ENCODE results near the gene EIPR1.
"Not testable (repeated sequence)": the region's sequence is repeated elsewhere in the genome, so short reads cannot be mapped to it uniquely, and the experiment has no call there.

EIPR1 gene

GRCh38 chr2:3185256-3185655 lies 192.4 kb downstream of the EIPR1 start:
- DNase-seq, result no peak

- no peak for DNase-seq
Measured at GRCh38 chr2:3184167-3184566, 193.5 kb downstream of the EIPR1 start.

GRCh38 chr2:3183766-3184165 lies 193.9 kb downstream of the EIPR1 start:
- no peak for DNase-seq

DNA sequence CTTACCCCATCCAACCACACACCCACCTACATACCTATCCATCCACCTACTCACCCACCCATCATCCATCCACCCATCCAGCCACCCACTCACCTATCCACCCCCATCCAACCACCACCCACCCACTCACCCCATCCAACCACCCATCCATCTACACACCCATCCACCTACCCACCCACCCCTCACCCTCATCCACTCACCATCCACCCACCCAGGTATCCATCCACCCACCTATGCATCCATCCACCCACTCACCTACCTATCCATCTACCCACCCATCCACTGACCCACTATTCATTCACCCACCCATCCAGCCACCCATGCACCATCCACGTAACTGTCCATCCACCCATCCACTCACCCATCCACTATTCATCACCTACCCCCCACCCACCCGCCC lies 194.8 kb downstream of the EIPR1 start:
- no peak for DNase-seq

DNA sequence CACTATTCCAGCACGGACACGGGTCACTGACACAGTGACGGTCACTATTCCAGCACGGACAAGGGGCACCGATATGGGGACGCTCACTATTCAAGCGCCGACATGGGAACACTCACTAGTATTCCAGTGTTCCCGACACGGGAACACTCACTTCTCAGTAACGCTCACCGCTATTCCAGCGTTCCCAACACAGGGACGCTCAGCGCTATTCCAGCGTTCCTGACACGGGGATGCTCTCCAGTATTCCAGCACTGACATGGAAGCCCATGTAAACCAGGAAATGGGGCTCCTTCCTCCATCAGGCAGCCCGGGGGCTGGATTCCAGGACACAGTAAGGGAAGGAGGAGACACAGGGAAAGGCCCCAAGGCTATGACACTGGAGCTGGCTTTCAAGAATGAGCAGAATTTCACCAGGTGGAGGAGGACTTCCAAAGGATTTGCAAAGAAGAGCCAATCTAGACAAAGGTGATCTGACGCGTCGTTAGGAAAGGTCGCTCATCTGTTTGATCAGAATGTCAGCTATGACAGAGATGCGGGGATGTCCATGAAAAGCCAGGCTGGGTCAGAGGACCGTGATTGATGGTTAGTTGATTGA lies 196.1 kb downstream of the EIPR1 start:
- DNase-seq, result no peak

DNA sequence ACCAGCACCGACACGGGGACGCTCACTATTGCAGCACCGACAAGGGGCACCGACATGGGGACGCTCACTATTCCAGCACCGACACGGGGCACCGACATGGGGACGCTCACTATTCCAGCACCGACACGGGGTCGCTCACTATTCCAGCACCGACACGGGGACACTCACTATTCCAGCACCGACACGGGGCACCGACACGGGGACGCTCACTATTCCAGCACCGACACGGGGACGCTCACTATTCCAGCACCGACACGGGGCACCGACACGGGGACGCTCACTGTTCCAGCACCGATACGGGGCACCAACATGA lies 196.8 kb downstream of the EIPR1 start:
- not testable (repeated sequence) for DNase-seq

- no peak for DNase-seq
Measured at GRCh38 chr2:3180082-3180908, 197.3 kb downstream of the EIPR1 start.

DNA sequence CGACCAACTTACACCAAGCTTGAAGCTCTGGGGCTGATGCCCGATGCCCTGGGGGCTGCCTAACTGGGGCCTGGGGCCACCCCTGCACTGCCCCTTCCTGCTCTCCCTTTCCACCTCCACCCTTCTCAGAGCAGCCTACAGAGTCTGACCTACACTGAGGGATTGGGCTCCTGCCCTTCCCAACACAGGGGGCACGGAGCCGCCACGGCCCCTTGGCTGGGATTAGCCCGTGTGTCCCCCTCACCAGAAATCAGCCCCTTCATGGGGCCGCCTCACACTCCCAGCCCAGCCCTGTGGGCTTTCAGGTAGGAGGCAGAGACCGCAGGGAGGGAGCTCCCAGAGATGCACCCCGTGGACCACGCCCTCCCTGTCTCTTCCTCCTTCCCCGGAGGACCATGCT lies 198.0 kb downstream of the EIPR1 start:
- DNase-seq, result no peak

- DNase-seq, result peak; percentile 16
Measured at GRCh38 chr2:3179208-3179607, 198.4 kb downstream of the EIPR1 start.

DNA sequence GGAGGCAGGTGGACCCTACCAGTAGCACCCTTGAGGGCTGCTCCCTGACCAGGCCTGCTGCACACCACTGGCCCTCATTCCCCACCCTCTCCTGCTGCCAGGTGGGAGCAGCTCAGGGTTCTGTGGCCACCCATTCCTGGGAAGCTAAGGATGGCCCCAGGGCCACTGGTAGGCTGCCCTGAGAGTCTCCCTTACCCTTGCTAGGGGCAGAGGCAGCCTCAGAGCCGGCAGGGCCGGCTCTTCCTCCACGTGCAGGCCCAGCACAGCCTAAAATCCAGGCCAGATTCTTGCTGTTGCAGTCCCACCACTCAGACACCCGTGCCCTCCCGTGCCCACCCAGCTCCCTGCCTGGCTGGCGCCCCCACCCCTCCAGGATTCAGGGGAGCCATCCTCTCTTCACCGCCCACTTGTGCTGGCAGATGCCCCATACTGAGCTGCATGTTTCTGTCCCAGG lies 199.0 kb downstream of the EIPR1 start:
- no peak for DNase-seq

DNA sequence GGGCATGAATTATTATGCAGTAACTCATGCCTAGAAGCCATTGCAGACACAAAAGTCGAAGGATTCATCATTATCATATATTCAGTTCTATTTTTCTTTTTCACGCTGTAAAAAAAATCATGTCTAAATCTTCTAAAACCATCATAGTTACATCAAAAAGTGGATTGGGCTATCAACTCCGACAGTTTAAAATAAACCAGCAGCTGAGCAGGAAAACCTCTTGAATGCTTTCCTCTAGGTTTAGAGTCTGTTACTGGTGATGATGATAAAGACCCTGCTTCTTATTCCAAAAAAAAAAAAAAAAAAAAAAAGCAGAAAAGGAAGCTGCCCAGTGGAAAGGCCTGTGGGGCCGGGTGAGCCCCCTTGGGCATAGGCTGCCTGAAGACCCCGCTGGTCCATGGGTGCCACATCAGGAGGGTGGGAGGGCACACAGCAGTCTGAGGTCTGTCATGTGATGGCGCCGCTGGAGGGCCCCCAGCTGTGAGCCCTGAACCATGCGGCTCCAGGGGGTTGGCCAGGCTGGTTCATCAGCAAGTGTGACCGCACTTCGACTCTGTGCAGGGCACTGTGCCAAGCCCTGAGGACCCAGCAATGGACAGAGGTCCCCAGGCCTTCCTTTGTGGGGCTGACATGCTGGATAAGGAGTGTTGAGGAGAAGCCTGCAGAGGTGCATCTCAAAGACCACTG lies 199.6 kb downstream of the EIPR1 start:
- DNase-seq, result no peak

GRCh38 chr2:3176869-3177255 lies 200.8 kb downstream of the EIPR1 start:
- no peak for DNase-seq

GRCh38 chr2:3176071-3176868 lies 201.3 kb downstream of the EIPR1 start:
- no peak for DNase-seq

- DNase-seq, result no peak
Measured at GRCh38 chr2:3175568-3175955, 202.1 kb downstream of the EIPR1 start.

DNA sequence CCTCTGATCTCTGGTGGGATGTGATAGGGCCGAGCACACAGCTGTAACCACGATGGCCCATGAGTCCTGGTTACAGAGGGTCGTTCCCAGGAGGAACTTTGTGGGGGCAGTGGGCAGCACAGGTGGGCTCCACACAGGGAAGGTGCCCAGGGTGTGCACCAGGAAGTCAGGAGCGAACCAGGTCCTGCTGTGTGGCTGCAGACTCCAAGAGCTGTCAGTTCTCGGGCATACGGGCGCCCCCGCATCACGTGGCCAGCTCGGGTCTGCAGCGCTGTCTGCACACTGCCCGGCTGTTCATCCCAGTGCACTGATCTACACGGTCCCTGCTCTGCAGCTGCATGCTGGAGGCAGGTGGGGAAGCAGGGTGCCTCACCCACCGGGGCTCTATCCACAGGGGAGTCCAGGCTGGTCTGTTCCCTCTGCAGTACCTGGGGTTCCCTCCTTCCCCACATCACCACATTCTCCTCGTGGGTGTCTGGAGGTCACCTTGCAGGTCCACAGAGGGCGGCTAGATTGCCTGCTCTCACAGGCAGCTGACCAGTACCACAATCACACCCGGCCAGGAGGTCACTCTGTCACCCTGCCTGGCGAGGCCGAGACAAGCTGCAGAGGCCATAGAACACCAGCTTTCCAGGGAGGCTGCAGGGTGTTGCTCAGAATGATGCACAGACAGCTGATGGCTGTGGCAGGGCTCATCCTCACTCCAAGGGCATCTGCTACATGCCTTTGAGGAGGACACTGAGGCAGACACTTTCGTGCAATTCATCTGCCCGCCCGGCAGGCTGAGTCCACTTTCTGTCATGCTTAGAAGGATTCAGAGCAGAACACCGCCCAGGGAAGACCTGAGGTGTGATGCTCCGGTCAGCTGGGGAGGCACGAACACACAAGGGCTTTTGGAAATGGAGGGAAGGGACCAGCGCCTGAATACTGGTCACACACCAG lies 202.7 kb downstream of the EIPR1 start:
- no peak for DNase-seq

- DNase-seq, result no peak
Measured at GRCh38 chr2:3173031-3173430, 204.6 kb downstream of the EIPR1 start.

- peak; percentile 51 for DNase-seq
Measured at GRCh38 chr2:3172265-3172935, 205.2 kb downstream of the EIPR1 start.

- peak; percentile 22 for DNase-seq
Measured at GRCh38 chr2:3171564-3172264, 205.9 kb downstream of the EIPR1 start.

DNA sequence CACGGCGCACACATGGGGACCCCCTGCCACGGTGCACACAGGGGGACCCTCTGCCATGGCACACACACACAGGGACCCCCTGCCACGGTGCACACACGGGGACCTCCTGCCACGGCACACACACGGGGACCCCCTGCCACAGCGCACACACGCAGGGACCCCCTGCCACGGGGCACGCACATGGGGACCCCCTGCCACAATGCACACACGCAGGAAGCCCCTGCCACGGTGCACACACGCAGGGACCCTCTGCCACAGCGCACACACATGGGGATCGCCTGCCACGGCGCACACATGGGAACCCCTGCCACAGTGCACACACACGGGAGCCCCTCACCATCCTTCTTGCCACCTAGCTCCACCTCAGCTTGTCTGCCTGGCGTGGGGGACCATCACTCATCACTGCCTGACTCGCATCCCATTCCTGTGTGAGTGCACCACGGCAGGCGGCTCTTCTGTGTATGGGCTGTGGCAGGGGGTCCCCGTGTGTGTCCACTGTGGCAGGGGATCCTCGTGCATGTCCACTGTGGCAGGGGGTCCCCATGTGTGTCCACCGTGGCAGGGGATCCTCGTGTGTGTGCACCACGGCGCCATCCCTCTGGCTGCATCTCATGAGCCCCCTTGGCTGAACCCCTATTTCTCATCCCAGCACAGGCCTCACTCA lies 206.7 kb downstream of the EIPR1 start:
- DNase-seq, result no peak

DNA sequence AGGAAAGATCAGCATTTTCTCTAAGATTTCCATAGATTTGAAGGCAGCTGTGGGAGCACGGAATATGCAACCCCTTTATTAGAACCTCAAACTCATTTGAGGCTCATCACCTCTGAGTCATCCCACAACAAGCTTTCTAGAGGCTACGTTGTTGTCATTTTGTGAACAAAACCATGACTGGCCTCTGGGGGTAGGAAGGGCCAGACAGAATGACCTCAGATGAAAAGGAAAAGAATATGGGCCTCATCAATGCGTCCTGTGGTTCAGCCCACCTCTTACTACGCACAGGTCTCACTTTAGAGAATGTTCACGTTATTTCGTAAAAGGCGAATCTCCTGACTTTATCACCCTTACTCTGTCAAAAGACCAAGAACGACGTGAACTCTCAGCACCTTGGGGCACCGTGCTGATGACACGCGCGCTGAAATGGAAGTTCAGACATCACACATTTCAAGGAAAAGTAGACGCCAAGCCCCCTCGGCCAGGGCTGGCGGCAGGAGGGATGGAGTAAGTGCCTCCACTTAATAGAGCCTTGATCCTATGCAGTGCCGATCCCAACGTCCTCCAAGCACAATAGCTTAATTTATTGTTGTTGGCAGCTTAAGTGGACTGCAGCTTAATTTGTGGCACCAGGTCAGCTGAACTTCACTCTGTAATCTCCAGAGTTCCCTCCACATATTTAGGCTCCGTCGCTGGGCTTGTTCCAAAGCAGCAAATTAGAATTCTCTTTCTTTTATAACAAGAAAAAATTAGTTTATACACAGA lies 208.3 kb downstream of the EIPR1 start:
- no peak for DNase-seq
